ENCODE data around the gene KLF3. TPM values are rescaled to one million over a fixed set of nuclear protein-coding genes. Genes with fewer than 3 reads are reported as not detected.

KLF3 gene
- total and polyA plus RNA-seq, 4 donors: 14.7 to 53.6 (median 39.2) TPM

DNA sequence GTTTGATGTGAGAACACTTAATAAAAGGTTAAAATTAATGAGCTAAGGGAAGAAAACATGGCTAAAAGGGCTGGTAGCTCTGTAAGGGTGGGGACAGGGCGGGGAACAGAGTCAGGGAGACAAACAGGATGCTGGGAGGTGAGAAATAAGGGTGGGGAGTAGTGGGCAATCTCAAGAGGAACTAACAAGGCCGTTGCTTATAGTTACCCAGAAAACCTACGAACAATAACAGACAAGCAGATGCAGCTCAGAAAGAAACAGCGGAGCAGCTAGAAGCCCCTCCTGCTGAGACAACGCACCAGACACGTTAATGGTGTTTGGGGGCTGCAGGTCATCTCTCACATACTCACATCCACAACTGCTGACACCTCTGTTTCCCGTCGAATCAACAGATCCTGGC lies 9.7 kb upstream of the KLF3 start:
- Histone ChIP-seq H3K27me3 (ENCODE audit: control insufficient read depth in 3 of 3, insufficient read depth in 3 of 3, low read length in 2 of 3) (no peaks in the 10 kb centered on the region), H3K27ac (ENCODE audit: low read depth in 1 of 2, low read length in 1 of 2) (no peak overlapping the region), H3K9me3 (ENCODE audit: control insufficient read depth in 4 of 4, insufficient read depth in 3 of 4, low read length in 3 of 4) (no peaks in the 10 kb centered on the region), H3K9ac (ENCODE audit: insufficient read depth in 1 of 2, low read length in 2 of 2) (peak overlapping the region in 1 of 2 donors; percentile 11), H3K4me1 (ENCODE audit: control insufficient read depth in 5 of 5, insufficient read depth in 5 of 5, low read length in 5 of 5) (peaks cover 0 to 5% (median 0%) of the 10 kb centered on the region in 5 donors), H3K36me3 (ENCODE audit: control insufficient read depth in 4 of 4, insufficient read depth in 4 of 4, low read length in 4 of 4) (no peaks in the 10 kb centered on the region), H3K4me3 (no peak overlapping the region)
- no peak for ATAC-seq (ENCODE audit: insufficient read depth, low FRiP score)
- TF ChIP-seq, protein P1, sequence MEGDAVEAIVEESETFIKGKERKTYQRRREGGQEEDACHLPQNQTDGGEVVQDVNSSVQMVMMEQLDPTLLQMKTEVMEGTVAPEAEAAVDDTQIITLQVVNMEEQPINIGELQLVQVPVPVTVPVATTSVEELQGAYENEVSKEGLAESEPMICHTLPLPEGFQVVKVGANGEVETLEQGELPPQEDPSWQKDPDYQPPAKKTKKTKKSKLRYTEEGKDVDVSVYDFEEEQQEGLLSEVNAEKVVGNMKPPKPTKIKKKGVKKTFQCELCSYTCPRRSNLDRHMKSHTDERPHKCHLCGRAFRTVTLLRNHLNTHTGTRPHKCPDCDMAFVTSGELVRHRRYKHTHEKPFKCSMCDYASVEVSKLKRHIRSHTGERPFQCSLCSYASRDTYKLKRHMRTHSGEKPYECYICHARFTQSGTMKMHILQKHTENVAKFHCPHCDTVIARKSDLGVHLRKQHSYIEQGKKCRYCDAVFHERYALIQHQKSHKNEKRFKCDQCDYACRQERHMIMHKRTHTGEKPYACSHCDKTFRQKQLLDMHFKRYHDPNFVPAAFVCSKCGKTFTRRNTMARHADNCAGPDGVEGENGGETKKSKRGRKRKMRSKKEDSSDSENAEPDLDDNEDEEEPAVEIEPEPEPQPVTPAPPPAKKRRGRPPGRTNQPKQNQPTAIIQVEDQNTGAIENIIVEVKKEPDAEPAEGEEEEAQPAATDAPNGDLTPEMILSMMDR (IDR thresholded peaks at IDR 0.05; ENCODE audit: control extremely low read depth, extremely low read depth): no peak
- DNase-seq: peak in 2 of 3 donors; percentile 60 to 67
- WGBS, 2 donors: 38 to 53% methylated on average over 8 of the region's 8 CpGs

DNA sequence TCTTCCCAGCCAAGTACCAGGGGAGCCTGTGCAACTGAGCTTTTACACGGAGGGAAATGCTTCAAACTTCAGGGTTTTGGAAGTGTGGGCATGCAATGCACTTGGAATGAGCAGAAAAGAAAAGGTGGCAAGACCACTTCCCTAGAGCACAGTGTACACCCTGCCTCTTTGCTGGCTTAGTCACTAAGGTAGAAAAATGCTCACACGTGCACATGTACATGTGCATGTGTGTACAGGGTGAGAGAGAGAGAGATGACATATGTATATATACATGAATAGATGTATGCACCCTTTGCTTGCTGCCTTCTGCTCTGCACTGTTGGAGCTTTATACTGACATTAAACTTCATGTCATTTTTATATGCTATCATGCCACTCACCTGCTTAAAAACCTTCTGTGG lies 7.9 kb upstream of the KLF3 start:
- H3K27me3 ChIP-seq (ENCODE audit: control insufficient read depth in 3 of 3, insufficient read depth in 3 of 3, low read length in 2 of 3): no peaks in the 10 kb centered on the region
- H3K9me3 ChIP-seq (ENCODE audit: control insufficient read depth in 4 of 4, insufficient read depth in 3 of 4, low read length in 3 of 4): no peaks in the 10 kb centered on the region
- 72 to 92% methylated on average over 2 of the region's 2 CpGs for WGBS, 2 donors
- peaks cover 0 to 5% (median 0%) of the 10 kb centered on the region in 5 donors for H3K4me1 ChIP-seq (ENCODE audit: control insufficient read depth in 5 of 5, insufficient read depth in 5 of 5, low read length in 5 of 5)
- H3K27ac ChIP-seq (ENCODE audit: low read depth in 1 of 2, low read length in 1 of 2): no peak overlapping the region
- no peak overlapping the region for H3K4me3 ChIP-seq
- TF ChIP-seq, protein P1 (IDR thresholded peaks at IDR 0.05; ENCODE audit: control extremely low read depth, extremely low read depth): no peak
- no peaks in the 10 kb centered on the region for H3K36me3 ChIP-seq (ENCODE audit: control insufficient read depth in 4 of 4, insufficient read depth in 4 of 4, low read length in 4 of 4)
- ATAC-seq (ENCODE audit: insufficient read depth, low FRiP score) (no peak), DNase-seq (no peak)
- H3K9ac ChIP-seq (ENCODE audit: insufficient read depth in 1 of 2, low read length in 2 of 2): no peak overlapping the region

DNA sequence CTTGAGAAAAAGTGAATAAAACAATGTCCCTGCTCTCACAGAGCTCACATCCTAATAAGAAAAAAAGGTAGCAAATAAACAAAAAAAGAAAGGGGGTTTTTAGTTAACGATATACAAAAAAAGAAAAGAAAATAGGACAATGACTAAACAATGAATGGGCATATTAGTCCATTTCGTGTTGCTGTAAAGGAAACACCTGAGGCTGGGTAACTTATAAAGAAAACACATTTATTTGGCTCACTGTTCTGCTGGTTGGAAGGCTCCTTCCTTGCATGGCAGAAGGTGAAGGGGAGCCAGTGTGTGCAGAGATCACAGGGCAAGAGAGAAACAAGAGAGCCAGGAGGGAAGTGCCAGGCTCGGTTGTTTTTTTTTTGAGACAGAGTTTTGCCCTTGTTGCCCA lies 4.7 kb upstream of the KLF3 start:
- Histone ChIP-seq H3K4me3 (no peak overlapping the region), H3K4me1 (ENCODE audit: control insufficient read depth in 5 of 5, insufficient read depth in 5 of 5, low read length in 5 of 5) (peaks cover 0 to 12% (median 2%) of the 10 kb centered on the region in 5 donors), H3K9me3 (ENCODE audit: control insufficient read depth in 4 of 4, insufficient read depth in 3 of 4, low read length in 3 of 4) (no peaks in the 10 kb centered on the region), H3K27me3 (ENCODE audit: control insufficient read depth in 3 of 3, insufficient read depth in 3 of 3, low read length in 2 of 3) (no peaks in the 10 kb centered on the region), H3K27ac (ENCODE audit: low read depth in 1 of 2, low read length in 1 of 2) (no peak overlapping the region), H3K9ac (ENCODE audit: insufficient read depth in 1 of 2, low read length in 2 of 2) (no peak overlapping the region), H3K36me3 (ENCODE audit: control insufficient read depth in 4 of 4, insufficient read depth in 4 of 4, low read length in 4 of 4) (no peaks in the 10 kb centered on the region)
- WGBS, 2 donors: 50 to 64% methylated on average over 3 of the region's 3 CpGs
- DNase-seq (no peak), ATAC-seq (ENCODE audit: insufficient read depth, low FRiP score) (no peak)
- TF ChIP-seq, protein P1 (IDR thresholded peaks at IDR 0.05; ENCODE audit: control extremely low read depth, extremely low read depth): no peak

DNA sequence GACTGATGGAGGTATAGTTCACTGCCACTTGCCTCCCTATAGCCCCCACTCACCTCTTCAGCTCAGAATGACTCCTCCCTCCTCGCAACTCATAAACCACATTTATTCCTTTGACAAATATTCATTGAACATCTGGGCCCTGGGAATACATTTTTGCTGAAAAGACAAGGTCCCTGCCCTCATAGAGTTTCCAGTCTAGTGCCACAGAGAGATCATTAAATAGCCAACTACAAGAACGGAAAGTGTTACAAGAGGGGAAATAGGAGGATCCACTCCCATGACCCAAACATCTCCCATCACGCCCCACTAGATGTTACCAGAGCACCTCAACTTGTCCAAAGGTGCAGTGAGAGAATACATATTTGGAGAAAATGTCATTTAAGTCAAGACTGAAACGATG lies 3.2 kb upstream of the KLF3 start:
- TF ChIP-seq, protein P1 (IDR thresholded peaks at IDR 0.05; ENCODE audit: control extremely low read depth, extremely low read depth): no peak
- Histone ChIP-seq H3K4me1 (ENCODE audit: control insufficient read depth in 5 of 5, insufficient read depth in 5 of 5, low read length in 5 of 5) (peaks cover 0 to 20% (median 0%) of the 10 kb centered on the region in 5 donors), H3K4me3 (no peak overlapping the region), H3K9ac (ENCODE audit: insufficient read depth in 1 of 2, low read length in 2 of 2) (no peak overlapping the region), H3K27ac (ENCODE audit: low read depth in 1 of 2, low read length in 1 of 2) (no peak overlapping the region), H3K9me3 (ENCODE audit: control insufficient read depth in 4 of 4, insufficient read depth in 3 of 4, low read length in 3 of 4) (no peaks in the 10 kb centered on the region), H3K36me3 (ENCODE audit: control insufficient read depth in 4 of 4, insufficient read depth in 4 of 4, low read length in 4 of 4) (no peaks in the 10 kb centered on the region), H3K27me3 (ENCODE audit: control insufficient read depth in 3 of 3, insufficient read depth in 3 of 3, low read length in 2 of 3) (no peaks in the 10 kb centered on the region)
- no peak for ATAC-seq (ENCODE audit: insufficient read depth, low FRiP score)
- DNase-seq: no peak
- WGBS, 2 donors: 94 to 98% methylated on average over 4 of the region's 4 CpGs

All from lung (tissue), 12 donors.